Right hindlimb (tissue), 1 donor: ENCODE data around the gene EGF.

ENCODE experiments used
- DNase-seq: peaks from one replicate; pipeline ENCODE4 v3.0.0-alpha.2; 2018

The EGF gene

GRCh38 chr4:110042545-110043517 lies 130.1 kb downstream of the EGF start:
- DNase-seq = no peak

- DNase-seq = no peak
Observed at GRCh38 chr4:110046588-110047049, 133.9 kb downstream of the EGF start.

- DNase-seq = no peak
Observed at GRCh38 chr4:110049951-110050925, 137.6 kb downstream of the EGF start.

GRCh38 chr4:110055158-110055768 lies 142.6 kb downstream of the EGF start:
- no peak for DNase-seq

GRCh38 chr4:110058677-110059076 lies 146.0 kb downstream of the EGF start:
- DNase-seq = no peak

- no peak for DNase-seq
Observed at GRCh38 chr4:110059556-110060191, 147.0 kb downstream of the EGF start.

- DNase-seq = no peak
Observed at GRCh38 chr4:110061076-110061475, 148.4 kb downstream of the EGF start.
